ENCODE data around the gene KCNT2. TPM values are rescaled to one million over a fixed set of nuclear protein-coding genes. Genes with fewer than 3 reads are reported as not detected.

KCNT2 gene
- polyA plus RNA-seq, 2 of the 4 experiments (the other 2 are of a cell fraction), result 0.14 to 1.7 TPM

Small RNA genes lying within 50 kb of the gene (small RNA-seq; reads per million reads assigned to genes)
- gene MIR4735, result 0 reads per million in 6 experiments

Other genes with a start within 250 kb of the KCNT2 start
- 68.1 and 78.5 TPM in 2 replicates for gene CFH, start 43.6 kb upstream of the KCNT2 start, polyA plus RNA-seq (2011; rRNA removed)
- 4.8 to 8.2 TPM (median 6.3 TPM) in 3 replicates for gene CFH, start 43.6 kb upstream of the KCNT2 start, polyA plus RNA-seq (2017; fragmentation: RNase III; extraction: RNeasy Plus Mini Kit Qiagen cat#74134 plus additional on column Dnase treatment)
- 3.4 and 3.9 TPM in 2 replicates for gene CFHR3, start 166.4 kb upstream of the KCNT2 start, polyA plus RNA-seq (2011; rRNA removed)
- gene CFHR3, start 166.4 kb upstream of the KCNT2 start, polyA plus RNA-seq (2017; fragmentation: RNase III; extraction: RNeasy Plus Mini Kit Qiagen cat#74134 plus additional on column Dnase treatment), result 0.23 to 0.47 TPM (median 0.47 TPM) in 3 replicates
- gene CFHR1, start 211.3 kb upstream of the KCNT2 start, polyA plus RNA-seq (2011; rRNA removed), result 2.0 and 2.1 TPM in 2 replicates
- 0.63 to 0.79 TPM (median 0.71 TPM) in 3 replicates for gene CFHR1, start 211.3 kb upstream of the KCNT2 start, polyA plus RNA-seq (2017; fragmentation: RNase III; extraction: RNeasy Plus Mini Kit Qiagen cat#74134 plus additional on column Dnase treatment)

Data from A549 (cell line).